HFFc6 (cell line): ENCODE results near the gene SLC26A2. TPM values are rescaled to one million over a fixed set of nuclear protein-coding genes. Genes with fewer than 3 reads are reported as not detected.

Experiments used
- DNase-seq: peaks from one replicate; pipeline ENCODE4 v3.0.0-alpha.2; 2018
- H3K27ac Mint-ChIP-seq: 2 replicates; pipeline ENCODE4 v1.8.0; 2020; ENCODE audit warnings: mild to moderate bottlenecking, mixed read lengths
- H3K27me3 Mint-ChIP-seq: 2 replicates; pipeline ENCODE4 v1.8.0; 2021; ENCODE audit warnings: mild to moderate bottlenecking, moderate library complexity, mixed read lengths; ENCODE audit not compliant: insufficient read depth
- H3K36me3 Mint-ChIP-seq: 2 replicates; pipeline ENCODE4 v1.8.0; 2021; ENCODE audit warnings: low read depth, mixed read lengths
- H3K4me1 Mint-ChIP-seq: 2 replicates; pipeline ENCODE4 v1.8.0; 2020; ENCODE audit warnings: low read depth, mixed read lengths
- H3K4me3 Mint-ChIP-seq: 2 replicates; pipeline ENCODE4 v1.8.0; 2020; ENCODE audit warnings: mild to moderate bottlenecking, moderate library complexity, mixed read lengths
- H3K9me3 Mint-ChIP-seq: 2 replicates; pipeline ENCODE4 v1.8.0; 2020; ENCODE audit warnings: mild to moderate bottlenecking, mixed read lengths
- CTCF ChIP-seq: fragments of 200-600 bp; sonication (generic); IDR thresholded peaks from 2 replicates; pipeline ENCODE4 v1.5.0; 2021; ENCODE audit warnings: antibody characterized with exemption, mild to moderate bottlenecking
- total RNA-seq, 6 experiments: library from RNA; stranded (reverse); fragmentation: NEBNext Ultra II Directional; extraction: Animal tissue kit (Norgen Biotek cat#: 25700); gene quantifications; 2 replicates in 1 of 6; 3 replicates in 5 of 6; pipeline ENCODE4 v1.2.3, GENCODE V29; 2021

SLC26A2 gene
- total RNA-seq, 6 experiments from 2014 or later, result 9.5 to 12.9 (median 11.4) TPM

- H3K27ac Mint-ChIP-seq, result peak overlapping the region; percentile 91
- H3K36me3 Mint-ChIP-seq, result peaks cover 67% of the 10 kb centered on the region
- no peaks in the 10 kb centered on the region for H3K9me3 Mint-ChIP-seq
- peak; percentile 99 for DNase-seq
- H3K4me1 Mint-ChIP-seq, result peaks cover 67% of the 10 kb centered on the region
- TF ChIP-seq CTCF, result no peak
- H3K27me3 Mint-ChIP-seq, result peaks cover 2% of the 10 kb centered on the region; the same call in 1 of the 2 replicates
- H3K4me3 Mint-ChIP-seq, result peak overlapping the region; percentile 73
These were observed 76.0 kb downstream of the SLC26A2 start for GRCh38 chr5:150036513-150036912.

Other genes with a start within 250 kb of the SLC26A2 start
- under 1 TPM; 0.05 to 0.28 (median 0.09) TPM for gene PPARGC1B, start 230.4 kb upstream of the SLC26A2 start, total RNA-seq
- gene PDE6A, start 16.0 kb upstream of the SLC26A2 start, total RNA-seq, result not detected
- gene TIGD6, start 39.9 kb downstream of the SLC26A2 start, total RNA-seq, result 1 to 10 TPM; 6.6 to 7.5 (median 7.2) TPM
- gene HMGXB3, start 40.0 kb downstream of the SLC26A2 start, total RNA-seq, result 10 to 100 TPM; 38.2 to 42.5 (median 40.5) TPM
- 1 to 10 TPM in 2 of 6 experiments, under 1 TPM in 4; 0.26 to 1.5 (median 0.78) TPM for gene CSF1R, start 125.8 kb downstream of the SLC26A2 start, total RNA-seq
- gene PDGFRB, start 195.1 kb downstream of the SLC26A2 start, total RNA-seq, result 100 to 1,000 TPM; 137 to 208 (median 180) TPM
- gene CDX1, start 206.0 kb downstream of the SLC26A2 start, total RNA-seq, result under 1 TPM in 1 of 6 experiments, not detected in 5; 0.11 TPM
- not detected for gene SLC6A7, start 229.3 kb downstream of the SLC26A2 start, total RNA-seq